Thoracic aorta (tissue), 2 donors: ENCODE data around the gene ST6GALNAC4. TPM values are rescaled to one million over a fixed set of nuclear protein-coding genes. Genes with fewer than 3 reads are reported as not detected.

Source experiments
- ATAC-seq: fragments of 150-250 bp; one replicate; pipeline ENCODE4 v1.8.0; 2017; ENCODE audit warnings: low read depth; ENCODE audit not compliant: insufficient number of reproducible peaks, low FRiP score
- DNase-seq: peaks from one replicate; pipeline ENCODE4 v3.0.0-alpha.2; 2020; ENCODE audit warnings: low spot score
- H3K27ac ChIP-seq, 2 donors: fragments of 200-600 bp; sonication (generic); 1 replicate in 1 of 2; 2 replicates in 1 of 2; pipeline ENCODE4 v1.5.1; 2016; ENCODE audit warnings: mild to moderate bottlenecking in 2 of 2, moderate library complexity in 2 of 2
- H3K27me3 ChIP-seq: fragments of 200-600 bp; sonication (generic); replicated peaks from 2 replicates; pipeline ENCODE4 v1.6.0; 2016; ENCODE audit warnings: mild to moderate bottlenecking; ENCODE audit not compliant: insufficient read depth
- H3K36me3 ChIP-seq: fragments of 200-600 bp; sonication (generic); one replicate; pipeline ENCODE4 v1.5.1; 2016
- H3K4me1 ChIP-seq, 2 donors: fragments of 200-600 bp; sonication (generic); 1 replicate in 1 of 2; 2 replicates in 1 of 2; pipeline versions ENCODE4 v1.5.1 to v1.6.0; 2016; ENCODE audit warnings: low read depth in 2 of 2, mild to moderate bottlenecking in 1 of 2; ENCODE audit not compliant: control insufficient read depth in 1 of 2
- H3K4me3 ChIP-seq: fragments of 200-600 bp; sonication (generic); 2 replicates; pipeline ENCODE4 v1.5.1; 2016; ENCODE audit warnings: mild to moderate bottlenecking
- H3K9me3 ChIP-seq: fragments of 200-600 bp; sonication (generic); 2 replicates; pipeline ENCODE4 v1.5.1; 2016
- total RNA-seq, 2 donors: library from RNA; depleted of rRNA; stranded (reverse); fragments of >200 nt; gene quantifications; one replicate each; pipeline versions ENCODE4 v1.1.0 to v1.2.3, GENCODE V29; 2016
- TF ChIP-seq, protein P1 (sequence below): fragments of 200-600 bp; sonication (generic); IDR thresholded peaks from one replicate; pipeline ENCODE4 v1.5.1; 2019; ENCODE audit warnings: antibody characterized with exemption

The ST6GALNAC4 gene
- total RNA-seq, 2 donors from 2014 or later, result 45.0 to 61.2 TPM

DNA sequence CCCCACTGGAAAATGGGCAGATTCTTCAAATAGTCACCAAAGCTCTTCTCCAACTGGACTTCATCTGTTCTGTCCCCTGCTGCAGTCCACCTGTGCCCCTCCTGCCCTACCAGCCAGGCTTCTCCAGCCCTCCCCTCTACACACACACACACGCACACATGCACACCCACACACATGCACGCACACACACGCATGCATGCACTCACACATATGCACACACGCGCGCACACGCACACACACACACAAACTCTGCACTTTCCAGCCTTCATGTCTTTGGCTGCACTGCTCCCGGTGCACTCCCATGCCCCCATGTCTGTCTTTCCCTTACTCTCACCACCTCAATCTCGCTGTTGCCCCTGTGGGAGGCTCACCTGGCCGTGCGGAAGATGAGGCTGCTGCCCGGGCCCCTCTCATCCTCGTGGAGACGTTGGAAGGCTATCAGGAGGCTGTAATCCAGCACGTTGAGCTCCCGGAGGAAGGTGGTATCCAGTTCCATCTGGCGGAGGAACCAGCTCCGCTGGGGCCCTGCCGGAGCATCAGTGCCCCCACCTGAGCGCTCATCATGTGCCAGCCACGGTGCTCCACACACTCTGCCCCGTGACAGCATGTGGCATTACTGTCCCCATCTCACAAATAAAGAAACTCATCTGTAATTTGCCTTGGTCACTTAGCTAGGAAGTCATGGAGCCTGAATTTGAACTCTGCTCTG lies 8.0 kb upstream of the ST6GALNAC4 start:
- H3K36me3 ChIP-seq, result no peaks in the 10 kb centered on the region
- TF ChIP-seq, protein P1, sequence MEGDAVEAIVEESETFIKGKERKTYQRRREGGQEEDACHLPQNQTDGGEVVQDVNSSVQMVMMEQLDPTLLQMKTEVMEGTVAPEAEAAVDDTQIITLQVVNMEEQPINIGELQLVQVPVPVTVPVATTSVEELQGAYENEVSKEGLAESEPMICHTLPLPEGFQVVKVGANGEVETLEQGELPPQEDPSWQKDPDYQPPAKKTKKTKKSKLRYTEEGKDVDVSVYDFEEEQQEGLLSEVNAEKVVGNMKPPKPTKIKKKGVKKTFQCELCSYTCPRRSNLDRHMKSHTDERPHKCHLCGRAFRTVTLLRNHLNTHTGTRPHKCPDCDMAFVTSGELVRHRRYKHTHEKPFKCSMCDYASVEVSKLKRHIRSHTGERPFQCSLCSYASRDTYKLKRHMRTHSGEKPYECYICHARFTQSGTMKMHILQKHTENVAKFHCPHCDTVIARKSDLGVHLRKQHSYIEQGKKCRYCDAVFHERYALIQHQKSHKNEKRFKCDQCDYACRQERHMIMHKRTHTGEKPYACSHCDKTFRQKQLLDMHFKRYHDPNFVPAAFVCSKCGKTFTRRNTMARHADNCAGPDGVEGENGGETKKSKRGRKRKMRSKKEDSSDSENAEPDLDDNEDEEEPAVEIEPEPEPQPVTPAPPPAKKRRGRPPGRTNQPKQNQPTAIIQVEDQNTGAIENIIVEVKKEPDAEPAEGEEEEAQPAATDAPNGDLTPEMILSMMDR, result no peak
- no peak overlapping the region for H3K27ac ChIP-seq
- H3K4me3 ChIP-seq, result no peak overlapping the region
- ATAC-seq (no peak), DNase-seq (no peak)
- H3K4me1 ChIP-seq, result peaks cover 6 to 23% of the 10 kb centered on the region in 2 donors
- H3K9me3 ChIP-seq, result no peaks in the 10 kb centered on the region
- H3K27me3 ChIP-seq, result no peaks in the 10 kb centered on the region

DNA sequence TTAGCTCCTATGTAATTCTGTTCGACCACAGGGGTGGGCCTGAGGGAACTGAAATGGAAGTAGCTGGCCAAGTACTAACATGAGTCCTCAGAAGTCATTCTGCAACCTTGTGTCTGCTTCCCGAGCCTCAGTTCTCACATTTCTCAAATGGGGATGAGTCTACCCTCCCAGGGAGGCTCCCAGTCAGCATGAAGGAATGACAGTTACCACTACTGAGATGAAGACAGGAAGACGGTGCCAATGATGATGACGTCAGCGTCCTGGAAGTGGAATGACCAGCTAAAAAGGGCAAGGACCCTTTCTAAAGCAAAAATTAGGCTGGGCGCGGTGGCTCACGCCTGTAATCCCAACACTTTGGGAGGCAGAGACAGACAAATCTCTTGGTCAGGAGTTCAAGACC lies 6.9 kb upstream of the ST6GALNAC4 start:
- Histone ChIP-seq H3K27me3 (no peaks in the 10 kb centered on the region), H3K4me1 (peaks cover 14 to 31% of the 10 kb centered on the region in 2 donors), H3K4me3 (no peak overlapping the region), H3K27ac (no peak overlapping the region), H3K36me3 (no peaks in the 10 kb centered on the region), H3K9me3 (no peaks in the 10 kb centered on the region)
- ATAC-seq, result no peak
- DNase-seq, result no peak
- TF ChIP-seq, protein P1, result no peak

DNA sequence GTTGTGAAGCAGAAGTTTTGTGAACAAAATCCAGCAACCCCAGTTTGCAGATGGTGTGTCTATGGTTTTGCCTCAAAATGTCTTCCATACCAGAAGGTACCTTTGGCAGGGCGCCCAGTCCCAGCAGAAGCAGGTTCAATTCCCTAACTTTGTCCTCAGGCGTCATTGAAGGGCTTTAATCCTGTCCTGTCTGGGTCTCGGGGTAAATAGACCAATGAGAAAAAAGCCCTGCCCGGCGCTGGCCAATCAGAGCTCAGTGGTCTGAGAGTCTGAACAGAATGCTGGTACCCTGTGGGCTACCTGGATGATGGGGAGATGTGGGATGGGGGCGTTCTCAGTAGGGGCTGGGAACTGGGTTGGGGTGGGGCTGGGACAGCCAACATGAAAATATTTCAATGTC lies 6.2 kb upstream of the ST6GALNAC4 start:
- no peaks in the 10 kb centered on the region for H3K9me3 ChIP-seq
- H3K4me1 ChIP-seq, result peaks cover 20 to 38% of the 10 kb centered on the region in 2 donors
- no peak overlapping the region for H3K4me3 ChIP-seq
- no peak overlapping the region for H3K27ac ChIP-seq
- TF ChIP-seq, protein P1, result no peak
- H3K27me3 ChIP-seq, result no peaks in the 10 kb centered on the region
- H3K36me3 ChIP-seq, result no peaks in the 10 kb centered on the region
- DNase-seq (no peak), ATAC-seq (no peak)

DNA sequence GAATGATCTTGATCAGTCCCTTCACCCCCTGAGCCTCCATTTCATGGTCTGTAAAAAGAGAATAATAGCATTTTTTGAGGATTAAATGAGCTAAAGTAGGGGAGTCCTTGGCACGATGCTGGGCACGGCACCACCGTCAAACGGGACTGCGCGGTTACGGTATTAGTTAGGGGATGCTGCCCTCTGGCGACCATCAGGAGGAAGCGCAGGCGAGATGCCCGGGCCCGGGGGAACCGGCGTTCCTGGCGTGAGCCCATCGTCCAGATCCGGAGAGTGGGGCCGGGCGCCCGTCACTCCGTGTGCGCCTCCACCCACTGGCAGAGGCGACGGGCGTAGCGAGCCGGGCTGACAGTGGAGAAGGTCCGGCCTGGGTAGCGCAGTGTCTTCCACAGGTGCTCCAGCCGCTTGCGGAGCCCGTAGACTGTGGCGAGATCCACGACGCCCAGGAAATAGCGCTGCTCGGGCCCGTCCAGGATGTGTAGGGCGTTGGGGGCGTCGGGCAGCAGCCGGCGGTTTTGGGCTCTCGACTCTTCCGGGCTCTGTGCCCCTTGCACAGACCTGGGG lies 4.8 kb upstream of the ST6GALNAC4 start:
- no peak for DNase-seq
- Histone ChIP-seq H3K36me3 (no peaks in the 10 kb centered on the region), H3K4me1 (peaks cover 21 to 41% of the 10 kb centered on the region in 2 donors), H3K27me3 (no peaks in the 10 kb centered on the region), H3K4me3 (peak overlapping the region; percentile 29), H3K27ac (no peak overlapping the region), H3K9me3 (no peaks in the 10 kb centered on the region)
- ATAC-seq, result no peak
- TF ChIP-seq, protein P1, result peak; percentile 99

DNA sequence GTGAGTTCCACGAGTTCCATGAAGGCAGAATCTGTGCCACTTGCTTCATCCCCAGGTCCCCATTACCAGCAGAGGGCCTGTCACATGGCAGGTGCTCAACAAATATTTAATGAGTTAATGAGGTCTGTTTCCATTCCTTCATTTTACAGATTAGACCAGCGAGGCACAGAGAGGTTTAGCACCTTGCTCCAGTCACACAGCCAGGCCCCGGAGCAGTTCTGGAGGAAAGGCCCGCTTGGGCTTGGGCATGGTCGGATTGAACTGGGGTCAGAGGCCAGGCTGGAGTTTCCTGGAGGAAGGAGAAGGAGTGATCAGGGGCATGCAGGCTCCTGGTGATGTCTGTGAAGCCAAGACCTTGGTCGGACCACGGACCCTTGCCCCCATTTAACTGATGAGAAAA lies 4.0 kb upstream of the ST6GALNAC4 start:
- Histone ChIP-seq H3K36me3 (no peaks in the 10 kb centered on the region), H3K9me3 (no peaks in the 10 kb centered on the region), H3K4me1 (peaks cover 21 to 46% of the 10 kb centered on the region in 2 donors), H3K4me3 (no peak overlapping the region), H3K27ac (no peak overlapping the region), H3K27me3 (no peaks in the 10 kb centered on the region)
- no peak for ATAC-seq
- no peak for DNase-seq
- TF ChIP-seq, protein P1, result no peak
